K562 (cell line): ENCODE measurements around the gene RNPEP. TPM values are rescaled to one million over a fixed set of nuclear protein-coding genes. Genes with fewer than 3 reads are reported as not detected.

Experiments
- ATAC-seq: fragments of 200-7000 bp; cut with Tn5 transposase; 3 replicates; pipeline ENCODE4 v1.9.1; 2020; ENCODE audit warnings: moderate library complexity
- BruUV-seq: library from RNA; stranded (reverse); fragments of 400-500 nt; replicated peaks from 2 replicates; lab custom pipeline; 2021; lab: Mats Ljungman, UMichigan
- CTCF ChIA-PET: fragments of 300-600 bp; formaldehyde crosslinking; extraction: SDS; loops from one replicate; lab custom pipeline; 2021; ENCODE audit warnings: low intra/inter-chr PET ratio; lab: Yijun Ruan, JAX
- POLR2A ChIA-PET: fragments of 300-600, 350-650 bp; sonication (Branson Sonifier 250); formaldehyde crosslinking; extraction: SDS; loops from one replicate; lab custom pipeline; 2021; ENCODE audit warnings: antibody characterized with exemption, inconsistent platforms; lab: Yijun Ruan, JAX
- DNase-seq, 4 experiments: peaks; one replicate each; pipeline versions ENCODE4 v3.0.0 to v3.0.0-alpha.2; 2011 to 2018; ENCODE audit warnings: low spot score in 3 of 4, mixed read lengths in 3 of 4; ENCODE audit errors: extremely low read depth in 1 of 4
- FAIRE-seq: peaks from 2 replicates; lab custom pipeline; 2011; peaks lifted over from hg19 to GRCh38; lab: Jason Lieb, UNC
- H2AFZ ChIP-seq: 2 replicates; pipeline ENCODE4 v1.6.0; 2011; ENCODE audit warnings: low read depth, low read length, control low read depth, inconsistent platforms
- H3K27ac ChIP-seq: fragments of 200-600 bp; 3 replicates; pipeline ENCODE4 v1.8.0; 2011; ENCODE audit warnings: low read depth, mild to moderate bottlenecking, control low read depth, inconsistent platforms, low read length, moderate library complexity, mixed read lengths; ENCODE audit errors: extremely low read depth
- H3K27me3 ChIP-seq, 2 experiments: fragments of 300-600 bp in 1 of 2; 2 replicates in 1 of 2; 3 replicates in 1 of 2; pipeline versions ENCODE4 v1.6.0 to v1.8.0; 2011; ENCODE audit warnings: inconsistent platforms in 2 of 2, low read length in 2 of 2, mild to moderate bottlenecking in 1 of 2, mixed read lengths in 1 of 2, moderate library complexity in 1 of 2; ENCODE audit not compliant: control insufficient read depth in 2 of 2, insufficient read depth in 2 of 2
- H3K36me3 ChIP-seq: fragments of 300-600 bp; 3 replicates; pipeline ENCODE4 v1.8.0; 2011; ENCODE audit warnings: mild to moderate bottlenecking, low read length, inconsistent platforms; ENCODE audit not compliant: control insufficient read depth, insufficient read depth
- H3K4me1 ChIP-seq, 2 experiments: fragments of 200-600 bp in 1 of 2; replicated peaks in 1 of 2; 2 replicates in 1 of 2; 3 replicates in 1 of 2; pipeline versions ENCODE4 v1.5.1 to v1.8.0; 2011; ENCODE audit warnings: inconsistent platforms in 2 of 2, low read length in 2 of 2, mild to moderate bottlenecking in 1 of 2, mixed read lengths in 1 of 2, moderate library complexity in 1 of 2; ENCODE audit not compliant: control insufficient read depth in 2 of 2, insufficient read depth in 2 of 2
- H3K4me2 ChIP-seq: 2 replicates; pipeline ENCODE4 v1.6.1; 2011; ENCODE audit warnings: low read length, control low read depth, inconsistent platforms, mixed read lengths; ENCODE audit not compliant: insufficient read depth
- H3K4me3 ChIP-seq: fragments of 200-600 bp; sonication (generic), shearing (Covaris generic); 2 replicates; pipeline ENCODE4 v1.5.1; 2016; ENCODE audit warnings: control low read depth, inconsistent platforms
- H3K79me2 ChIP-seq: fragments of 200-600 bp; 3 replicates; pipeline ENCODE4 v1.8.0; 2011; ENCODE audit warnings: low read length, inconsistent platforms; ENCODE audit not compliant: control insufficient read depth, insufficient read depth
- H3K9ac ChIP-seq, 2 experiments: 2 replicates each; pipeline versions ENCODE4 v1.6.0 to v1.6.1; 2011; ENCODE audit warnings: low read depth in 2 of 2, low read length in 2 of 2, control low read depth in 1 of 2, inconsistent platforms in 1 of 2, mild to moderate bottlenecking in 1 of 2, mixed read lengths in 1 of 2; ENCODE audit not compliant: insufficient read depth in 1 of 2
- H3K9me1 ChIP-seq: one replicate; pipeline ENCODE4 v1.6.0; 2011; ENCODE audit warnings: inconsistent platforms, mild to moderate bottlenecking, low read length, moderate library complexity; ENCODE audit not compliant: control insufficient read depth, insufficient read depth
- H3K9me3 ChIP-seq: replicated peaks from 2 replicates; pipeline ENCODE4 v1.5.1; 2011; ENCODE audit warnings: low read depth, low read length, inconsistent platforms; ENCODE audit not compliant: control insufficient read depth, insufficient read depth
- H4K20me1 ChIP-seq: replicated peaks from 2 replicates; pipeline ENCODE4 v1.6.1; 2011; ENCODE audit warnings: low read length, inconsistent platforms, mixed read lengths; ENCODE audit not compliant: control insufficient read depth, insufficient read depth
- BCOR ChIP-seq: fragments of 450-650 bp; IDR thresholded peaks from 2 replicates; pipeline ENCODE4 v1.6.1; 2016
- CHD4 ChIP-seq: fragments of 200-600 bp; sonication (generic); IDR thresholded peaks from 3 replicates; pipeline ENCODE4 v1.6.1; 2012; ENCODE audit warnings: low read depth, mild to moderate bottlenecking, mixed read lengths, low read length, inconsistent platforms; ENCODE audit not compliant: insufficient read depth, insufficient replicate concordance, poor library complexity, severe bottlenecking
- GTF2E2 ChIP-seq: fragments of 200-800 bp; sonication (Bioruptor generic); IDR thresholded peaks from 2 replicates; pipeline ENCODE4 v1.6.1; 2016; ENCODE audit warnings: missing genetic modification characterization, missing compliant biosample characterization
- MCM7 ChIP-seq, 2 experiments: fragments of 450-650 bp; IDR thresholded peaks; 2 replicates each; pipeline ENCODE4 v1.6.1; 2016 to 2018
- NFATC3 ChIP-seq: fragments of 450-650 bp; IDR thresholded peaks from 2 replicates; pipeline ENCODE4 v1.6.1; 2017; ENCODE audit warnings: mild to moderate bottlenecking
- SMAD3 ChIP-seq: fragments of 450-650 bp; formaldehyde crosslinking; conservative IDR thresholded peaks from 2 replicates; pipeline ENCODE4 v1.4.0; 2020; ENCODE audit warnings: mild to moderate bottlenecking
- TCF7 ChIP-seq: sonication (generic); IDR thresholded peaks from 2 replicates; pipeline ENCODE4 v1.6.1; 2016; ENCODE audit warnings: antibody characterized with exemption, borderline replicate concordance
- ZNF253 ChIP-seq: fragments of 250-450 bp; sonication (Bioruptor Pico); conservative IDR thresholded peaks from 2 replicates; pipeline ENCODE4 v1.6.1; 2021; ENCODE audit warnings: mild to moderate bottlenecking
- ZNF76 ChIP-seq: fragments of 250-450 bp; sonication (Bioruptor Pico); IDR thresholded peaks from 2 replicates; pipeline ENCODE4 v1.4.0; 2020; ENCODE audit warnings: mild to moderate bottlenecking, moderate library complexity, borderline replicate concordance
- WGBS: fragments of 100-300 bp; shearing (Covaris generic); methylation state at CpG from one replicate; pipeline ENCODE4 v1.1.6; 2016; ENCODE audit warnings: low coverage, mixed read lengths; ENCODE audit not compliant: insufficient coverage; ENCODE audit errors: missing lambda C conversion rate; 5-methylcytosine and 5-hydroxymethylcytosine counted together
- in situ Hi-C: fragments of 300-500 bp; cut with MboI; formaldehyde crosslinking; loops from 4 replicates; pipeline ENCODE4 v1.15.0; 2018; ENCODE audit warnings: inconsistent platforms, mixed read lengths
- intact Hi-C: fragments of 100-400 bp; cut with micrococcal nuclease; formaldehyde crosslinking; loops from 2 replicates; pipeline ENCODE4 v1.14.2; 2022
- polyA plus RNA-seq, 8 experiments: library from polyadenylated mRNA; depleted of rRNA in 4 of 8; stranded (reverse) in 5 of 8; unstranded in 3 of 8; fragments of >200 nt; fragmentation: Nextera tagmentation in 2 of 8; fragmentation: Illumina TruSeq in 1 of 8; extraction: Ambion mirVana in 2 of 8; extraction: Trizol in 1 of 8; gene quantifications; 2 replicates each; pipeline versions ENCODE4 v1.2.1 to v1.2.3, GENCODE V29; 2011 to 2014; ENCODE audit warnings: inconsistent platforms in 1 of 8, missing spikeins in 1 of 8
- total RNA-seq, 7 experiments: library from RNA; depleted of rRNA in 6 of 7; stranded (reverse); fragments of >200 nt in 6 of 7; fragmentation: Illumina TruSeq in 2 of 7; extraction: Trizol in 2 of 7; gene quantifications; 2 replicates each; pipeline versions ENCODE4 v1.2.1 to v1.2.3, GENCODE V29; 2011 to 2021; ENCODE audit warnings: low replicate concordance in 1 of 7
- TF ChIP-seq, protein P1 (sequence below): sonication (generic); formaldehyde crosslinking; IDR thresholded peaks from 2 replicates; pipeline ENCODE4 v1.8.0; 2022; ENCODE audit warnings: mild to moderate bottlenecking, missing genetic modification reagents
- TF ChIP-seq, protein P2 (sequence below): IDR thresholded peaks from 2 replicates; pipeline ENCODE4 v1.6.1; 2014; ENCODE audit warnings: antibody characterized with exemption
- TF ChIP-seq, protein P3 (sequence below): sonication (generic); formaldehyde crosslinking; IDR thresholded peaks from 2 replicates; pipeline ENCODE4 v1.8.0; 2022; ENCODE audit warnings: mild to moderate bottlenecking, missing genetic modification reagents
- TF ChIP-seq, protein P4 (sequence below): fragments of 450-650 bp; IDR thresholded peaks from 2 replicates; pipeline ENCODE4 v1.7.0; 2016; ENCODE audit warnings: borderline replicate concordance

The RNPEP gene
- total and polyA plus RNA-seq, 9 of the 15 experiments (the other 6 are each of a cell fraction or from before 2014, with no cell fraction given) = 27.5 to 131 (median 63.4) TPM

DNA sequence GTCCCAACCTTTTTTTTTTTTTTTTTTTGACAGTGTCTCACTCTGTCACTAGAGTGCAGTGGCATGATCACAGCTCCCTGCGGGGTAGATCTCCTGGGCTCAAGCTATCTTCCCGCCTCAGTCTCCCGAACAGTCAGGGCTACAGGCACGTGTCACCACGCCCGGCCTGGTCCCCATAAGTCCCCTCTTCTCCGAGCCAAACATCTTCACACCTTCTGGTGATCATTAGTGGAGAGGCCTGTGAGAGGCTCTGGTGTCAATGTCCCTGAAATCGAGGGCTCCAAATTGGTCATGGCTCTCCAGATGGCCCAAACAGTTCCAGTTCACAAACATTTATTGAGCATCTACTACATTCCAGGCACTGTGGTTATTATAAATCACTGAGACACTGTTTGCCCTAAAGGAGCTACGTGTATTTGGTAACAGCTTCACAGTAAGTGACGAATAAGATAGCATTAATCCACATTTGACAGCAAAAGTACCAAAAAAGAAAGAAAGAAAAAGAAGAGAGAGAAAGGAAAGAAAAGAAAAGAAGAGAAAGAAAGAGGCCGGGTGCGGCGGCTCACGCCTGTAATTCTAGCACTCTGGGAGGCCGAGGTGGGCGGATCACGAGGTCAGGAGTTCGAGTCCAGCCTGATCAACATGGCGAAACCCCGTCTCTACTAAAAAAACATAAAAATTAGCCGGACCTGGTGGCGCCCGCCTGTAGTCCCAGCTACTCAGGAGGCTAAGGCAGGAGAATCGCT, 28.0 kb upstream of the RNPEP start:
- Histone ChIP-seq H3K36me3 (peaks cover 35% of the 10 kb centered on the region), H3K4me1 (peaks cover 12 to 13% of the 10 kb centered on the region in 2 experiments; a peak in 3 of 5 replicates), H3K4me2 (peak overlapping the region; percentile 100), H3K27ac (peak overlapping the region; percentile 98), H4K20me1 (0 out of 2 replicates have a peak, but pooled peaks cover 2% of the 10 kb centered on the region), H3K9ac (peak overlapping the region; percentile 97 to 99), H2AFZ (peak overlapping the region; percentile 96), H3K4me3 (peak overlapping the region; percentile 81), H3K9me3 (no peaks in the 10 kb centered on the region), H3K27me3 (no peaks in the 10 kb centered on the region), H3K9me1 (peaks cover 4% of the 10 kb centered on the region), H3K79me2 (peaks cover 48% of the 10 kb centered on the region)
- CTCF ChIA-PET = interaction anchor here (0.7 kb wide), 1 partner anchor 76 kb away, joined by 4 read pairs; no protein-coding TSS in a partner anchor
- DNase-seq (peak in 2 of 4 experiments; percentile 32 to 49), FAIRE-seq (peak; percentile 56), ATAC-seq (peak; percentile 5)
- POLR2A ChIA-PET = interaction anchor here (0.6 to 4.0 kb wide), 23 partner anchors 9 to 732 kb away, joined by 3 to 46 read pairs (median 4); partner anchors contain the start of genes LMOD1 and RNPEP
- 19% methylated on average over 23 of the region's 24 CpGs for WGBS
- in situ Hi-C loops (no loop called here), intact Hi-C loops (loop anchor here (2.0 kb wide), 2 partner anchors 14 to 38 kb away; no protein-coding TSS in a partner anchor)
- TSS peak; percentile 82 for BruUV-seq
- TF ChIP-seq ZNF76 (CRISPR knock-in tag) (no peak), BCOR (no peak; the same call in none of the 2 replicates), NFATC3 (no peak), CHD4 (no peak), GTF2E2 (tag) (no peak), TCF7 (no peak), ZNF253 (CRISPR knock-in tag) (no peak), MCM7 (IDR thresholded peaks at IDR 0.05) (0 out of 4 replicates have a peak, but pooled peaks of 1 of the 2 experiments have one; percentile 82), SMAD3 (no peak)
- TF ChIP-seq, protein P1, sequence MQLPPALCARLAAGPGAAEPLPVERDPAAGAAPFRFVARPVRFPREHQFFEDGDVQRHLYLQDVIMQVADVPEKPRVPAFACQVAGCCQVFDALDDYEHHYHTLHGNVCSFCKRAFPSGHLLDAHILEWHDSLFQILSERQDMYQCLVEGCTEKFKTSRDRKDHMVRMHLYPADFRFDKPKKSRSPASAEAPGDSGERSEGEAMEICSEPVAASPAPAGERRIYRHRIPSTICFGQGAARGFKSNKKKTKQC (CRISPR knock-in tag) = no peak
- TF ChIP-seq, protein P2, sequence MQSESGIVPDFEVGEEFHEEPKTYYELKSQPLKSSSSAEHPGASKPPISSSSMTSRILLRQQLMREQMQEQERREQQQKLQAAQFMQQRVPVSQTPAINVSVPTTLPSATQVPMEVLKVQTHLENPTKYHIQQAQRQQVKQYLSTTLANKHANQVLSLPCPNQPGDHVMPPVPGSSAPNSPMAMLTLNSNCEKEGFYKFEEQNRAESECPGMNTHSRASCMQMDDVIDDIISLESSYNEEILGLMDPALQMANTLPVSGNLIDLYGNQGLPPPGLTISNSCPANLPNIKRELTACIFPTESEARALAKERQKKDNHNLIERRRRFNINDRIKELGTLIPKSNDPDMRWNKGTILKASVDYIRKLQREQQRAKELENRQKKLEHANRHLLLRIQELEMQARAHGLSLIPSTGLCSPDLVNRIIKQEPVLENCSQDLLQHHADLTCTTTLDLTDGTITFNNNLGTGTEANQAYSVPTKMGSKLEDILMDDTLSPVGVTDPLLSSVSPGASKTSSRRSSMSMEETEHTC = no peak; the same call in 1 of the 2 replicates
- TF ChIP-seq, protein P3, sequence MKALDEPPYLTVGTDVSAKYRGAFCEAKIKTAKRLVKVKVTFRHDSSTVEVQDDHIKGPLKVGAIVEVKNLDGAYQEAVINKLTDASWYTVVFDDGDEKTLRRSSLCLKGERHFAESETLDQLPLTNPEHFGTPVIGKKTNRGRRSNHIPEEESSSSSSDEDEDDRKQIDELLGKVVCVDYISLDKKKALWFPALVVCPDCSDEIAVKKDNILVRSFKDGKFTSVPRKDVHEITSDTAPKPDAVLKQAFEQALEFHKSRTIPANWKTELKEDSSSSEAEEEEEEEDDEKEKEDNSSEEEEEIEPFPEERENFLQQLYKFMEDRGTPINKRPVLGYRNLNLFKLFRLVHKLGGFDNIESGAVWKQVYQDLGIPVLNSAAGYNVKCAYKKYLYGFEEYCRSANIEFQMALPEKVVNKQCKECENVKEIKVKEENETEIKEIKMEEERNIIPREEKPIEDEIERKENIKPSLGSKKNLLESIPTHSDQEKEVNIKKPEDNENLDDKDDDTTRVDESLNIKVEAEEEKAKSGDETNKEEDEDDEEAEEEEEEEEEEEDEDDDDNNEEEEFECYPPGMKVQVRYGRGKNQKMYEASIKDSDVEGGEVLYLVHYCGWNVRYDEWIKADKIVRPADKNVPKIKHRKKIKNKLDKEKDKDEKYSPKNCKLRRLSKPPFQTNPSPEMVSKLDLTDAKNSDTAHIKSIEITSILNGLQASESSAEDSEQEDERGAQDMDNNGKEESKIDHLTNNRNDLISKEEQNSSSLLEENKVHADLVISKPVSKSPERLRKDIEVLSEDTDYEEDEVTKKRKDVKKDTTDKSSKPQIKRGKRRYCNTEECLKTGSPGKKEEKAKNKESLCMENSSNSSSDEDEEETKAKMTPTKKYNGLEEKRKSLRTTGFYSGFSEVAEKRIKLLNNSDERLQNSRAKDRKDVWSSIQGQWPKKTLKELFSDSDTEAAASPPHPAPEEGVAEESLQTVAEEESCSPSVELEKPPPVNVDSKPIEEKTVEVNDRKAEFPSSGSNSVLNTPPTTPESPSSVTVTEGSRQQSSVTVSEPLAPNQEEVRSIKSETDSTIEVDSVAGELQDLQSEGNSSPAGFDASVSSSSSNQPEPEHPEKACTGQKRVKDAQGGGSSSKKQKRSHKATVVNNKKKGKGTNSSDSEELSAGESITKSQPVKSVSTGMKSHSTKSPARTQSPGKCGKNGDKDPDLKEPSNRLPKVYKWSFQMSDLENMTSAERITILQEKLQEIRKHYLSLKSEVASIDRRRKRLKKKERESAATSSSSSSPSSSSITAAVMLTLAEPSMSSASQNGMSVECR (CRISPR knock-in tag) = no peak
- TF ChIP-seq, protein P4, sequence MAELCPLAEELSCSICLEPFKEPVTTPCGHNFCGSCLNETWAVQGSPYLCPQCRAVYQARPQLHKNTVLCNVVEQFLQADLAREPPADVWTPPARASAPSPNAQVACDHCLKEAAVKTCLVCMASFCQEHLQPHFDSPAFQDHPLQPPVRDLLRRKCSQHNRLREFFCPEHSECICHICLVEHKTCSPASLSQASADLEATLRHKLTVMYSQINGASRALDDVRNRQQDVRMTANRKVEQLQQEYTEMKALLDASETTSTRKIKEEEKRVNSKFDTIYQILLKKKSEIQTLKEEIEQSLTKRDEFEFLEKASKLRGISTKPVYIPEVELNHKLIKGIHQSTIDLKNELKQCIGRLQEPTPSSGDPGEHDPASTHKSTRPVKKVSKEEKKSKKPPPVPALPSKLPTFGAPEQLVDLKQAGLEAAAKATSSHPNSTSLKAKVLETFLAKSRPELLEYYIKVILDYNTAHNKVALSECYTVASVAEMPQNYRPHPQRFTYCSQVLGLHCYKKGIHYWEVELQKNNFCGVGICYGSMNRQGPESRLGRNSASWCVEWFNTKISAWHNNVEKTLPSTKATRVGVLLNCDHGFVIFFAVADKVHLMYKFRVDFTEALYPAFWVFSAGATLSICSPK = no peak; the same call in 1 of the 2 replicates
